Right cardiac atrium (tissue), 5 donors: ENCODE results near the gene STEEP1. TPM values are rescaled to one million over a fixed set of nuclear protein-coding genes. Genes with fewer than 3 reads are reported as not detected.
A peak's percentile ranks its signal among the peaks of the same experiment; 100 is the strongest.
"Not testable (repeated sequence)": the region's sequence is repeated elsewhere in the genome, so short reads cannot be mapped to it uniquely, and the experiment has no call there.

Experiments used
- ATAC-seq, 2 donors: fragments of 200-7000 bp; cut with Tn5 transposase; one replicate each; pipeline versions ENCODE4 v1.8.0 to v1.9.1; 2020; ENCODE audit warnings: moderate library complexity in 2 of 2, mild to moderate bottlenecking in 1 of 2
- DNase-seq, 3 donors: peaks; one replicate each; pipeline ENCODE4 v3.0.0-alpha.2; 2020
- H3K27ac ChIP-seq: one replicate; pipeline ENCODE4 v1.5.1; 2013; ENCODE audit warnings: mild to moderate bottlenecking, low read length, control low read depth, moderate library complexity
- H3K27me3 ChIP-seq: one replicate; pipeline ENCODE4 v1.6.1; 2013; ENCODE audit not compliant: control insufficient read depth, insufficient read depth
- H3K4me1 ChIP-seq: one replicate; pipeline ENCODE4 v1.6.1; 2013; ENCODE audit warnings: low read length; ENCODE audit not compliant: control insufficient read depth, insufficient read depth
- H3K4me3 ChIP-seq: one replicate; pipeline ENCODE4 v1.5.1; 2013; ENCODE audit warnings: low read length, control low read depth
- H3K9me3 ChIP-seq: one replicate; pipeline ENCODE4 v1.6.1; 2013; ENCODE audit warnings: low read length; ENCODE audit not compliant: control insufficient read depth
- WGBS: extraction: QIAGEN DNeasy Blood & Tissue Kit; methylation state at CpG from one replicate; pipeline ENCODE4 v1.1.7; 2013; 5-methylcytosine and 5-hydroxymethylcytosine counted together
- intact Hi-C, 4 donors: fragments of 100-400 bp; cut with DNase I; formaldehyde crosslinking; loops; one replicate each; pipeline versions ENCODE4 v1.11.0 to v1.14.0; 2022 to 2023
- polyA plus RNA-seq: library from polyadenylated mRNA; stranded (reverse); fragments of 200-250 nt; gene quantifications from one replicate; pipeline ENCODE4 v1.2.3, GENCODE V29; 2013
- total RNA-seq, 4 donors: library from RNA; stranded (reverse); fragmentation: NEBNext Ultra II Directional; extraction: Animal tissue kit (Norgen Biotek cat#: 25700); gene quantifications; one replicate each; pipeline ENCODE4 v1.2.1, GENCODE V29; 2021
- donor health status: healthy with polysubstance abuse.
- donor health status: DM: no; HTN: yes; CAD: no.
- donor health status: DM: no; HTN: no; CAD: no.
- donor health status: DM: no; HTN: yes; CAD: no; lungs with severe emphysema.
- donor health status: DM: yes; HTN: yes; CAD: no.

STEEP1 gene
- total and polyA plus RNA-seq, 5 donors = 13.6 to 17.4 (median 16.6) TPM

DNA sequence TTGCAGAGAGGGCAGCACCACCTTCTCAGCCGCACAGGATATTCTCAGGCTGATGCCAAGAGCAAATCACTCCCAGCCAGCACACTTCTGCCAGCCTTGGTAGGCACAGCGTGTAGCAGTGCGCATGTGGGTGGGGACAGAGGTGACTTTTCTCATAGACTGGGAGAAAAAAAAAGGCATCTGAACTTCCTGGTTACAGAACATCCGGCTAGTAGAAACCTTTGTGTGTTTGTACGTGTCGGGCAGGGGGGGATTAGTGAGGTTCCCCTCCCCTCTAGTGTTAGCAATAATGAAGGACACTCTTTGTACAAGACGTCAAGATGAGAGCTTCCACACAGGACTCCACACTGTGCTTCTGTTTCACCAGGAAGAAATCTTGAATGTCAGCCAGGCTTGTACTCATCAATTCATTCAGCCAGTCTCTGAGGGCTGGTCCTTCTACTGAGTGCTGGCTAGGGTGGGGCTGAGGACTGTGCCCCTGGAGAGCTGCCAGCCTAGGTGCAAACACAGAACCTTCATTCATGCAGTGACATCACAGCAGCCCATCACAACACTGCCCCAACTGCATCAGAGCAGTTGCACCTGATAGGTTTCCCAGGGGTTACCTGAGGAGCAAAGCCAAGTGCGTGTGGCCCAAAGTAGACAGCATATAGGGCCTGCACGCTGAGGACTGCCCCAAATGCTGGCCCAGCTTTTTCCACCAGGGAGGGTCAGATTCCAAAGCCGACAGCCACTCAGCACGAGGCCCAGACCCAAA, 62.3 kb downstream of the STEEP1 start:
- intact Hi-C loops = no loop called here
- Histone ChIP-seq H3K27ac (no peak overlapping the region), H3K9me3 (no peaks in the 10 kb centered on the region), H3K4me3 (no peak overlapping the region), H3K4me1 (peaks cover 10% of the 10 kb centered on the region), H3K27me3 (no peaks in the 10 kb centered on the region)
- DNase-seq (no peak), ATAC-seq (peak; percentile 50 to 51)
- WGBS = 43% methylated on average over 11 of the region's 11 CpGs

- H3K4me1 ChIP-seq = peaks cover 10% of the 10 kb centered on the region
- H3K9me3 ChIP-seq = no peaks in the 10 kb centered on the region
- no peak overlapping the region for H3K27ac ChIP-seq
- 90% methylated on average over 7 of the region's 7 CpGs for WGBS
- H3K4me3 ChIP-seq = no peak overlapping the region
- intact Hi-C loops = no loop called here
- DNase-seq (no peak), ATAC-seq (no peak)
- H3K27me3 ChIP-seq = no peaks in the 10 kb centered on the region
Measured at GRCh38 chrX:119501511-119502148, 63.6 kb downstream of the STEEP1 start.

DNA sequence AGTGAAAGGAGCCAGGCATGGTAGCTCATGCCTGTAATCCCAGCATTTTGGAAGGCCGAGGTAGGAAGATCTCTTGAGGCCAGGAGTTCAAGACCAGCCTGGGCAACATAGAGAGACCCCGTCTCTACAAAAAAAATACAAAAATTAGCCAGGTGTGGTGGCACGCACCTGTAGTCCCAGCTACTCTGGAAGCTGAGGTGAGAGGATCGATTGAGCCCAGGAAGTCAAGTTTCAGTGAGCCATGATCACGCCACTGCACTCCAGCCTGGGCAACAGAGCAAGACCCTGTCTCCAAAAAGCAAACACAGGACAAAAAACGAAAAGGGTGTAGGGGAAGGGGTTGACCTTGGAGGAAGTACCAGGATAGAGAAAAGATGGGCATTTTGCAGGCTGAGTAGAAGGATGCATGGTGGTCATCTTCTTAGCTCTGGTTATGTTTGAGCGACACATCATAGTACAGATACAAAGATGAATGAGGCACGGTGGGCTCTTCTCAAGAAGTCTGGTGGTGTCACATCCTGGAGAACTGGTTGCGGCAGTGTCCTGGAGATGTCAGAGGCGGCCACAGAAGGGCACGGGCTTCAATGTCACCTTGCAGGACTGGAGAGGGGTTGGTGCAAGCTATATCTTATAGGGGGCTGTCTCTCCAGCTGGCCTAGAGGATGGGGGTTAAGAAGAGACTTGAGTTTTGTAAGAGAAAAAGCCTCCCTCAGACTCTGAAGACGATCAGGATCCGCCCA, 65.0 kb downstream of the STEEP1 start:
- no peak for ATAC-seq
- H3K4me1 ChIP-seq = peaks cover 10% of the 10 kb centered on the region
- WGBS = 85% methylated on average over 13 of the region's 13 CpGs
- no peak overlapping the region for H3K27ac ChIP-seq
- H3K4me3 ChIP-seq = no peak overlapping the region
- no peaks in the 10 kb centered on the region for H3K9me3 ChIP-seq
- intact Hi-C loops = no loop called here
- no peaks in the 10 kb centered on the region for H3K27me3 ChIP-seq
- DNase-seq = no peak

GRCh38 chrX:119497185-119497584, 68.0 kb downstream of the STEEP1 start:
- Histone ChIP-seq H3K4me1 (no peaks in the 10 kb centered on the region), H3K27ac (no peak overlapping the region), H3K27me3 (no peaks in the 10 kb centered on the region), H3K9me3 (no peaks in the 10 kb centered on the region), H3K4me3 (no peak overlapping the region)
- intact Hi-C loops = no loop called here
- ATAC-seq = no peak
- WGBS = 56% methylated on average over 1 of the region's 1 CpG
- no peak for DNase-seq

- Histone ChIP-seq H3K27ac (no peak overlapping the region), H3K27me3 (no peaks in the 10 kb centered on the region), H3K9me3 (no peaks in the 10 kb centered on the region), H3K4me1 (no peaks in the 10 kb centered on the region), H3K4me3 (no peak overlapping the region)
- ATAC-seq = no peak
- 74% methylated on average over 10 of the region's 10 CpGs for WGBS
- no peak for DNase-seq
- intact Hi-C loops = no loop called here
Measured at GRCh38 chrX:119495734-119496726, 69.2 kb downstream of the STEEP1 start.

- ATAC-seq, H3K27ac ChIP-seq, H3K27me3 ChIP-seq, H3K4me1 ChIP-seq, H3K9me3 ChIP-seq, DNase-seq, H3K4me3 ChIP-seq, intact Hi-C loops: not testable (repeated sequence)
- 89% methylated on average over 10 of the region's 10 CpGs for WGBS
Measured at GRCh38 chrX:119493851-119494495, 71.2 kb downstream of the STEEP1 start.

GRCh38 chrX:119492463-119492862, 72.7 kb downstream of the STEEP1 start:
- DNase-seq (no peak), ATAC-seq (no peak)
- Histone ChIP-seq H3K9me3 (no peaks in the 10 kb centered on the region), H3K27ac (no peak overlapping the region), H3K4me3 (no peak overlapping the region), H3K27me3 (no peaks in the 10 kb centered on the region), H3K4me1 (no peaks in the 10 kb centered on the region)
- intact Hi-C loops = no loop called here
- WGBS = 90% methylated on average over 2 of the region's 2 CpGs

DNA sequence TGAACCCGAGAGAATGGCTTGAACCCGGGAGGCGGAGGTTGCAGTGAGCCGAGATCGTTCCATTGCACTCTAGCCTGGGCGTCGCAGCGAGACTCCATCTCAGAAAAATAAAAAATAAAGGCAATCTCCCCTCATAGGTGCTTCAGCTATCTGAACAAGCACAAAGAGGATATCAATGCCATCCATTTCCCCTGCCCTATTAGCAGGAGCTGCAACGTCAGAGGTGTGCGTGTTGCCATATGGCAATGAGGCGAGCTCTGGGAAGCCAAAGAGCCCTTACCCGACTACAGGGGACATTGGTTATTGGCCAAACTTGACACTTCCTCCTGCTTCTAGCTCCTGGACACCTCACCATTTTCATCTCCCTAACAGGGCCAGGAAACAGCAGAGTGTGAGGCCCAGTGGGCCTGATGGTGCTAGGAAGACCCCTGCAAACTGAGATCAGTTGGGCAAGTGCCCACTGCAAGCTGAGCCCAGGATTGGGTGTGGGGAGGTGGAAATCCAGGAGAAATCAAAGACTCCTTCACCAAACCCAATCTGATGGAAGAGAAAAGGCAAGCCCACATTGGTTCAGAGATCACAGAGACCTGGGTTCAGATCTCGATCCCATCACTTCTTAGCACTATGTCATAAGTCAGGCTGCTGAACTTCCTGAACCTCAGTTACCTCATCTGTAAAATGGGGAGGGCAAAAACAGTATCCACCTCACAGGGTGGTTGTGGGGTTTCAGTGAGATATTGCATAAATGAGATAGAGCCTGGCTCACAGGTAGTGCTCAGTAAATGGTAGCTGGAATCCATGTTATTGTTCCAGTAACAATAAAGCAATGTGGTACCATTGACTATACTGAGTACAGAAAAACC, 75.8 kb downstream of the STEEP1 start:
- Histone ChIP-seq H3K4me1 (no peaks in the 10 kb centered on the region), H3K27ac (no peak overlapping the region), H3K4me3 (no peak overlapping the region), H3K27me3 (no peaks in the 10 kb centered on the region), H3K9me3 (no peaks in the 10 kb centered on the region)
- no peak for ATAC-seq
- intact Hi-C loops = loop anchor here in 1 of 4 donors (10.0 kb wide), 1 partner anchor 65 kb away; no protein-coding TSS in a partner anchor
- DNase-seq = no peak
- WGBS = 85% methylated on average over 13 of the region's 13 CpGs

GRCh38 chrX:119488749-119489148, 76.5 kb downstream of the STEEP1 start:
- no peak overlapping the region for H3K4me3 ChIP-seq
- DNase-seq (peak in 2 of 3 donors; percentile 39 to 56), ATAC-seq (peak in 1 of 2 donors; percentile 29)
- no peaks in the 10 kb centered on the region for H3K9me3 ChIP-seq
- intact Hi-C loops = loop anchor here in 1 of 4 donors (10.0 kb wide), 1 partner anchor 64 kb away; no protein-coding TSS in a partner anchor
- H3K4me1 ChIP-seq = no peaks in the 10 kb centered on the region
- WGBS = 10% methylated on average over 8 of the region's 8 CpGs
- no peaks in the 10 kb centered on the region for H3K27me3 ChIP-seq
- H3K27ac ChIP-seq = no peak overlapping the region
